ENCODE measurements around the gene EXOC2. TPM values are rescaled to one million over a fixed set of nuclear protein-coding genes. Genes with fewer than 3 reads are reported as not detected.
A peak's percentile ranks its signal among the peaks of the same experiment; 100 is the strongest.

EXOC2 gene
- total RNA-seq, 2 experiments from 2014 or later, result 31.9 to 35.4 TPM

DNA sequence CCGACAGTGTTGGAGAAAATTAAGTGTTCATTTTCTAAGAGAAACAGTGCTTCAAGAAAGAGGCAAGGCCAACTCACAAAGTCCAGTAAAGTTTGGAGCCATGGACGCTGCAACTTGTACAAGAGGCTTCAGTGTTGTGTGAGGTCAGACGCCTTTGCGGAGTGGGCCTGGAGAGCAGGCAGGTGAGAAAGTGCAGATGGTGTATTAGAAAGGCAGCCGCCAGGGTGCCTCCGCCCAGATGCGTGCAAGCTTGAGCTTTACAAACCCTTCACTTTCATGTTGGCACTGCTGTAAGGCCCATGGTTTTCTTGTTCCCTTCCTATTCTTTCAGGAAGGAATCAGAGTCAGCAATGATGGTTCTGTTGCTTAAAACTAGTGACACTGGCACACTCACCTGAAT lies 25.4 kb upstream of the EXOC2 start:
- DNase-seq (no peak), ATAC-seq (ENCODE audit: low read depth) (no peak)
- Mint-ChIP-seq H3K27ac (no peak overlapping the region), H3K36me3 (no peaks in the 10 kb centered on the region), H3K9me3 (no peaks in the 10 kb centered on the region), H3K27me3 (no peaks in the 10 kb centered on the region), H3K4me1 (peaks cover 9% of the 10 kb centered on the region), H3K4me3 (no peak overlapping the region)
- POLR2A ChIA-PET, result no interaction called here

DNA sequence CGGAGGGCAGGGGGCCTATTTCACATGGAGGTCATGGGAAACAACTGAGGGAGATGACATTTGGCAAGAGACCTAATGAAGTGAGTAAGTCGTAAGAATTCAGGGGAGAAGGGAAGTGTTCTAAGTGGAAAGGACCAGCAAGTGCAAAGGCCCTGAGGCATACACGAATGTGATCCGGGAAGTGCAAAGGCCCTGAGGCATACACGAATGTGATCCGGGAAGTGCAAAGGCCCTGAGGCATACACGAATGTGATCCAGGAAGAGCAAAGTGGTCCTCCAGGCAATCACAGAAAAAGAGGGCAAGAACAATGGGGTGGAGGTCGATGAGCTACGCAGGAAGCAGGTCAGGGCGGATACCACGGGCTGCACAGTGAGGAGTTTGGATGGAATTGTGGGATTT lies 24.2 kb upstream of the EXOC2 start:
- no peak for ATAC-seq (ENCODE audit: low read depth)
- Mint-ChIP-seq H3K27me3 (no peaks in the 10 kb centered on the region), H3K27ac (no peak overlapping the region), H3K9me3 (no peaks in the 10 kb centered on the region), H3K4me3 (no peak overlapping the region), H3K4me1 (peaks cover 6% of the 10 kb centered on the region), H3K36me3 (no peaks in the 10 kb centered on the region)
- DNase-seq, result no peak
- POLR2A ChIA-PET, result no interaction called here

DNA sequence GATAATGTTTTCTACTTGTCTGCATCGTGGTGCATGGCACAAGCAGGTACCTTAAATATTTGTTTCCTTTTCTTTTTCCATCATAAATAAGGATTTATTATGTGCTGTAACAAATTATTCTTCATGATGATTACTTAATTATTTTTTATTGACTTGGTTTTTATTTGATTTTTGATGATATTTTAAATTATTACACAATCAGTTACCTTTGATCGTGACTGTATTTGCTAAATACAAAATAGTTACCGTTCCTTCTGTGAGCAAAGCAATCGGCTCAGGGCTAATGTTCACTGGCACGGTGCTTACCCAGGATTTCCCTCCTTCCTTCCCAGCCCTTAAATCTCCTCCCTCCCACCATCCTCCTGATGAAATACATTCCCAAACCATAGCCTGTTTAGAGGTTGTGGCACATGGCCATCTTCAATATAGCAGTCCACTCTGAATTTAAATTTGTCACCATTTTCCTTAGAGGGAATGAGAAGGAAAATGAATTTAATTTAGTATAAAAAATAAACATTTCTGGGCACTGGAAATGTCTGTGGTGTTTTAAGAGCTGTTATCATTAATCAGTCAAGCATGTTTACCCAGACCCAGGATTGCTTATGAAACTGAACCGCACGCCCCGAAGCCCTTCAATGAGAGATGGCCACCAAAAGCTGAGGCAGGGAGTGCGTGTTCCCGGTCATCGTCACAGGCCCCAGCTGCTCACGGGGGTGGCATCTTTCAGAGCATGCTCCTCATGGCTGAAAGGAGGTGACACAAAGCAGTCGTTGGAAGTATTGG lies 23.0 kb upstream of the EXOC2 start:
- no peak for ATAC-seq (ENCODE audit: low read depth)
- no peaks in the 10 kb centered on the region for H3K36me3 Mint-ChIP-seq

DNA sequence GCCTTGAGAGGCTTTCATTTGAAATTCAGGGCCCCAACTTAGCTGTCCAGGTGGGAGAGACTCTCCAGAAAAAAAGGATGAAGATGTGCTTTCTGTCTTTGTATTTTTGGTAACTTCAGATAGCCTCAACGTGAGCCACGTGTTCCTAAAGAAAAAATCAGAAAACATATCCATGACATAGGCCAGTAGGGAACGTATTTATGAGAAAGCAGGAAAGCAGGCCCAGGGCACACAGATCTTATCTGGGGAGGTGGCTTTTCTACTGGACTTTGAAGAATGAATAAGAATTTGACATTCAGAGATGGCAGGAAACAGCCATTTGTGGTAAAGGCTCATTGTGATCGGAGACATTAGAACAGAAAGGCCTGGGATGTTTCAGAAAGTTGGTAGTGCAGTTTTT lies 21.2 kb upstream of the EXOC2 start:
- POLR2A ChIA-PET, result no interaction called here
- H3K4me1 Mint-ChIP-seq, result peaks cover 14% of the 10 kb centered on the region
- H3K36me3 Mint-ChIP-seq, result no peaks in the 10 kb centered on the region
- no peak for ATAC-seq (ENCODE audit: low read depth)
- DNase-seq, result no peak
- no peak overlapping the region for H3K4me3 Mint-ChIP-seq
- no peaks in the 10 kb centered on the region for H3K9me3 Mint-ChIP-seq
- no peak overlapping the region for H3K27ac Mint-ChIP-seq
- no peaks in the 10 kb centered on the region for H3K27me3 Mint-ChIP-seq

More for the DNA sequence above, 23.0 kb upstream of the EXOC2 start:
- no peak for DNase-seq
- Mint-ChIP-seq H3K27ac (no peak overlapping the region), H3K27me3 (no peaks in the 10 kb centered on the region), H3K4me1 (peaks cover 8% of the 10 kb centered on the region), H3K9me3 (no peaks in the 10 kb centered on the region), H3K4me3 (no peak overlapping the region)
- POLR2A ChIA-PET, result no interaction called here

DNA sequence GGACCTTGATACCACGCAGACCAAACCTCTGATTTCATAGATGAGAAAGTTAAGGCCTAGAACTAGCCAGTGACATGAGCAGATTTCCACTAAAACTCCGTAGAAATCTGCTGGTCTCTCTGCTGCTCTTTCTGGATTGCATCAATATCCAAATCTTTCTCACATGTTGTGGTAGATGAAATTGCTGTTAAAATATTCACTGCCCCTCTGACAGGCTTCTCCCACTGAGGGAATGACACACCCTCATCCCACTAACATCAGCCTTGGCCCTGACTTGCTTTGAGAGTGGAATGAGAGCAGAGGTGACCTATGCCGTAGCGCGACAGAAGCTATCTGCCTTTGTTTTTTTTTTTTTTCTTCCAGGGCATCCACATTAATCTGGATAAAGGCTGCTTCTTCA lies 20.4 kb upstream of the EXOC2 start:
- POLR2A ChIA-PET, result no interaction called here
- DNase-seq (no peak), ATAC-seq (ENCODE audit: low read depth) (no peak)
- no peaks in the 10 kb centered on the region for H3K27me3 Mint-ChIP-seq
- no peaks in the 10 kb centered on the region for H3K9me3 Mint-ChIP-seq
- H3K4me3 Mint-ChIP-seq, result no peak overlapping the region
- peaks cover 15% of the 10 kb centered on the region for H3K4me1 Mint-ChIP-seq
- H3K27ac Mint-ChIP-seq, result no peak overlapping the region
- H3K36me3 Mint-ChIP-seq, result no peaks in the 10 kb centered on the region

DNA sequence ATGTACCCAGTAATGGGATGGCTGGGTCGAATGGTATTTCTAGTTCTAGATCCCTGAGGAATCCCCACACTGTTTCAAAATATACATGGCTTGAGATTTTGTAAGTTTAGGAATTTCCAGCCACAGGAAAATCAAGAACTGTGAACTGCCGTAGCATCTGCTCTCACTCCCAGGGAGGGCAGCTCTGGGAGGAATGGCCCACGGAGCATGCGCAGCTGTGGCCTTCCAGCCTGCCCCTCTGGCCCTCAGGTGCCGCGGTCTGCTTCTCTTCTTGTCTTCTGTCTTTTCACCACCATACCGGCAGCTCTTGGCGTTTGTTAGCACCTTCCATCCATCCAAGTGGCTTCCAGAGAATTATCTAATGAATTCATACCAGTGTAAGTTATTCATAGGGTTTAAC lies 19.9 kb upstream of the EXOC2 start:
- Mint-ChIP-seq H3K27ac (no peak overlapping the region), H3K27me3 (no peaks in the 10 kb centered on the region), H3K4me3 (no peak overlapping the region), H3K36me3 (no peaks in the 10 kb centered on the region), H3K4me1 (peaks cover 19% of the 10 kb centered on the region), H3K9me3 (no peaks in the 10 kb centered on the region)
- DNase-seq (no peak), ATAC-seq (ENCODE audit: low read depth) (no peak)
- POLR2A ChIA-PET, result no interaction called here

DNA sequence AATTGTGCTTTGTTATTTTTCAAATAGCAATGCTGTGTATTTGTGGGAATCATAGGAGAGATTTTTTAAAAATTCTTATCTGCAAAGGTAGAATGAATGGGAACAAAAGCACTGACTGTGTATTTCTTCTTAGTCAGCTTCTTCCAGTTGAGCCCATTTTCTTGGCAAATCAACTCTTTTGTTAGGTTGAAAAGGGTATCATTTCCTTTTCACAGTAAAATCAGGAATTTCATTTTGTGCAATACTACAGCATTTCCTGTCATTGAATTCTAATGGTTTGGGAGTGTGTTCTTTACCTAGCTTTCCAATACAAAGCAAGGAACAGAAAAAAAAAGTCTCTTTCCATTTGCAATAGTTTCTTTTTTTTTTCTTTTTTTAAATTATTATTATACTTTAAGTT lies 19.0 kb upstream of the EXOC2 start:
- Mint-ChIP-seq H3K4me1 (peaks cover 19% of the 10 kb centered on the region), H3K4me3 (peak overlapping the region; percentile 90), H3K36me3 (no peaks in the 10 kb centered on the region), H3K9me3 (no peaks in the 10 kb centered on the region), H3K27me3 (no peaks in the 10 kb centered on the region), H3K27ac (peak overlapping the region; percentile 98)
- ATAC-seq (ENCODE audit: low read depth) (no peak), DNase-seq (no peak)
- POLR2A ChIA-PET, result interaction anchor here (0.7 to 4.2 kb wide), 5 partner anchors 19 to 320 kb away, joined by 3 to 29 read pairs (median 3); partner anchors contain the start of genes EXOC2 and IRF4

DNA sequence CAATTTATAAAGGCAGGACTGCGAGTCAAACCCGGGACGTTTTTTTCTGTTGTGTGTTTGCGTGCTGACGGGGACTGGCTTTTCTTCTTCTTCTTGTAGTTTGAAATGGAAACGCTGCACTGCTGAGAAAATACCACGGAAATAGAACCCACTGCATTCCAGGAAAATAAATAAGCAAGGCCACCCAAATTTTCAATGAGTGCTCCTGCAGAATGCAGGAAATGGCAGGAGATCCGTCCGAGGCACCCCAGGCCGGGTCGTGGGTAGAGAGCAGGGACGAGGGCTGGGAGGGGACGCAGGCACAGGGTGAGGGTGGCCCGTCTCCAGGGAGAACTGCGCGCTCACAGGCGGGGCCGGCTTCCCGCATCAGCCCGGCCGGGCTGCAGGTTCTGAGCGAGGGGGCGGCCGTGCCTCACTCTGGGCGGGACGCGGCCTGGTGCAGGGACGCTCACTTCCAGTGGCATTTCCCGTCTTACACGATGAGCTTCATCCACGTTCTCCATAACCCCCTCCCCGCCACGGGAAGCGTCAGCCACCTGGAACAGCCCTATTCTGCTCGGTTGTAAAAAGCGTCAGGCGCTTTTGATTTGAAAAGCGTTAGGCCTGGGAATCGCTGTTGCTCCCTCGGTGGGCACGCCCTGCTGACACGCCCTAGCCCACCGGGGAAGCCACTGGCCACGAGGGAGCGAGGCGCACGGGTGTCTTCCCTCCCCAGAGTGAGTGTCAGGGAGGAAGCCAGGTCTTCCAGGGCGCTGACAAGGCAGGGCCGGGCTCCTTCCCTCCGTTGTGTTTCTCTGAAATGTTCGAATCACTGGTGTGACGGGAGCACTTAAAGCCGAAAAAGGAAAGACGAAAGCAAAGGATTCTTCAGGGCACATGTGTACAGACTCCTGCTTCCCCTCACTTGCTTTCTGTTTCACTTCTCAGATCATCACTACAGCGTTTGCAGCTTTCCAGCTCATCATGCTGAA lies 17.9 kb upstream of the EXOC2 start:
- peak; percentile 76 for DNase-seq
- ATAC-seq (ENCODE audit: low read depth), result peak; percentile 84
- peak overlapping the region; percentile 90 for H3K4me3 Mint-ChIP-seq
- POLR2A ChIA-PET, result interaction anchor here (1.0 to 4.2 kb wide), 7 partner anchors 9 to 319 kb away, joined by 3 to 29 read pairs (median 3); partner anchors contain the start of genes EXOC2 and IRF4
- peaks cover 19% of the 10 kb centered on the region for H3K4me1 Mint-ChIP-seq
- peak overlapping the region; percentile 98 for H3K27ac Mint-ChIP-seq
- no peaks in the 10 kb centered on the region for H3K9me3 Mint-ChIP-seq
- no peaks in the 10 kb centered on the region for H3K27me3 Mint-ChIP-seq
- no peaks in the 10 kb centered on the region for H3K36me3 Mint-ChIP-seq

DNA sequence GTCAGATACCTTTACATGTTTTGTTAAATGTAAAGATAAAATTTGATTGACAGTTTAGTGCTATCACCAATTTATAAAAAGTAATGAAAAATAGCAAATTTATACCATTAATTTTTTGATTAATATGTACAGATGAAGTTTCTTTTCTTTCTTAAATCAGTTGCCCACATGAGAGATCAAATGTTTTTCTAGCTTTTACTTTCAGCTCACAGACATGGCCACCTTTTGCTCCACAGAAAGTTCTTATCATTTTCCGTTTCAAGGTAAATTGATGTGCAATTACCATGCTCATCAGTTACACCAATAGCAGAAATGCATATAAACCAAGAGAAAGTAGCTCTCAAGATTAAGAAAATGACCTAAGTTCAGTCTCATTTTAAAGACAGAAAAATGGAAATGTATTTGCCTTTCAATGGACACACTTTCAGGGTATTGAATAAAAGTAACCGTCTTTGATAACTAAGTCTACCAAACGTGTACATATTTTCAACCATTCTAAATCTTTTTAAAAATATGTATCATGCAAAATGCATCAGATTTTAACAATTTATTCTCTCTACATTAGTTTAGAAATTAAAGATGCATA lies 16.6 kb upstream of the EXOC2 start:
- Mint-ChIP-seq H3K9me3 (no peaks in the 10 kb centered on the region), H3K36me3 (no peaks in the 10 kb centered on the region), H3K27ac (peak overlapping the region; percentile 98), H3K4me3 (peak overlapping the region; percentile 90), H3K4me1 (peaks cover 21% of the 10 kb centered on the region), H3K27me3 (peaks cover 4% of the 10 kb centered on the region)
- DNase-seq (no peak), ATAC-seq (ENCODE audit: low read depth) (no peak)
- POLR2A ChIA-PET, result interaction anchor here (1.8 to 4.2 kb wide), 2 partner anchors 17 to 26 kb away, joined by 5 to 29 read pairs; partner anchors contain the start of gene EXOC2

DNA sequence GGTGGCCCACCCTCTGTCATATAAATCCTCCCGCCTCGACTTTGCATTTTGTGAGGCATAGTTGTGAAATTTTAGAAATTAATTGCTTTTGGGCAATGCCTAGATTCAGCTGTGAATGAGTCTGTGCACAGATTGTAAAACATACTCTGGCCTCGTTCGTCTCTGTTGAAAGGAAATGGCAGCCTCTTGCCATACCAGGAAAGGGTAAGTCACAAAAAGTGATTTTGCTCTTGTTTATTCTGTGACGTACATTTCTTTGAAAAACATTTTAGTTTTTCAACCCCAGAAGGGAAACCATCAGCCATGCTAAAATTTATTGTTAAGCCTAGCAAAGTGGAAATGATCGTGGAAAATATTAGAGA lies 15.3 kb upstream of the EXOC2 start:
- no peak for ATAC-seq (ENCODE audit: low read depth)

DNA sequence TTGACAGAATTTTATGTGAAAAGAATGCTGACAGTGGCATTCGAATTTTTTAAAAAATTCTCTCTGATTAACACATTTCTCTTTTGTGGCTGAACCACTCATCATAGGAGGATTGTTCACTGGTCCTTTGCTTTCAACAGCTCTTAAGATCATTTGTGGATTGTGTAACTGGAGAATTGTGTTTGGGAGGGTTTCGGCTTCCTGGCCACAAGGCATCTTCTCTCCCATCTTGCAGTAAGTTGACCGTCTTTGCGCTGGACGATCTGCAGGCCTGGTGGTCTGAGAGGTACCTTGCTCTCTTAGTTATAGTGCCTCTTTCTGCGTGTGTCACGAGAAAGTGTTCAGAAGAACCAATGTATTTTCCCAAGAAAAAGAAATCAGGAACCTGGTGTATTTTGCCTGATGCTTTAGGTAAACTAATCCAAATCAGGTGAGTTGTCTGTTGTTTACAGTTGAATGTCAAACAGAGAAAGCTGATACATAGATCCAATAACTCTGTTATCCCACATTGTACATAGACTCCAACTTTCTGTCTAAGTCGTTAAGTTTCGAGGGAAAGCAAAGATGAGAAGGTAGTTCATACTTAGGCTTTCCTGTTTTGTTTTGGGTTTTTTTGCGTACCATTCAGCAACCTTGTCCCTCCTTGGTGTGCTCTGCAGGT lies 14.8 kb upstream of the EXOC2 start:
- POLR2A ChIA-PET, result no interaction called here
- no peak overlapping the region for H3K27ac Mint-ChIP-seq

More for the DNA sequence above, 15.3 kb upstream of the EXOC2 start:
- Mint-ChIP-seq H3K4me3 (no peak overlapping the region), H3K36me3 (no peaks in the 10 kb centered on the region), H3K4me1 (peaks cover 19% of the 10 kb centered on the region), H3K27me3 (peaks cover 7% of the 10 kb centered on the region), H3K9me3 (no peaks in the 10 kb centered on the region), H3K27ac (no peak overlapping the region)
- POLR2A ChIA-PET, result interaction anchor here (4.2 kb wide), 1 partner anchor 16 kb away, joined by 29 read pairs; the partner anchor contains the start of gene EXOC2
- no peak for DNase-seq

DNA sequence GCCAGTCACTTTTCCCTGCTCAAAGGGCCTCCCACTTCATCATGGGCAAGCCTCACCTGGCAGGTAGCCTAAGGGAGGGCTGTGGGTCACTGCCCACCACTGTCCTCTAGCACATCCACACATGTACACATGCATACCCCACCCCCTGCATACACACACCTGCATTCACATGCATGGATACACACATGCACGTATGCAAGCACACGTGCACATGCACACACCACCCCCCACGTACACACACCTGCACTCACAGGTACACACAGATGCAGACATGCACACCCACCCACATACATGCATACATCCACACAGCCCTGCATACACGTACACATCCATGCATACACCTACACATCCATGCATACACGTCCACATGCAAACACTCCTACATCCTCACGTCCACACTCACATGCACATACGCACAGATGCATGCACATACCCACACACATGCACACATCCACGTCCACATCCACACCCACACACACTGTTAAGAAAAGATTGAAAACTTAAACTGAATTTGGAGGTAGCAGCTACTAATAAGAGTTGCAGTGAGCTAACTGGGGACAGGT lies 14.0 kb upstream of the EXOC2 start:
- Mint-ChIP-seq H3K9me3 (no peaks in the 10 kb centered on the region), H3K27ac (no peak overlapping the region), H3K27me3 (peaks cover 13% of the 10 kb centered on the region), H3K36me3 (no peaks in the 10 kb centered on the region), H3K4me3 (no peak overlapping the region), H3K4me1 (peaks cover 19% of the 10 kb centered on the region)
- POLR2A ChIA-PET, result no interaction called here
- DNase-seq, result no peak
- ATAC-seq (ENCODE audit: low read depth), result no peak

More for the DNA sequence above, 14.8 kb upstream of the EXOC2 start:
- Mint-ChIP-seq H3K4me1 (peaks cover 19% of the 10 kb centered on the region), H3K27me3 (peaks cover 10% of the 10 kb centered on the region), H3K36me3 (no peaks in the 10 kb centered on the region), H3K4me3 (no peak overlapping the region), H3K9me3 (no peaks in the 10 kb centered on the region)
- no peak for DNase-seq
- no peak for ATAC-seq (ENCODE audit: low read depth)
